ENCODE results near the gene PLD1.

The PLD1 gene

GRCh38 chr3:171604370-171604769 lies 205.9 kb downstream of the PLD1 start:
- TF ChIP-seq GATA3 (IDR thresholded peaks at IDR 0.05; ENCODE audit: low read depth, low read length) = no peak
- no peak for TF ChIP-seq GATA2 (IDR thresholded peaks at IDR 0.05; ENCODE audit: low read depth, low read length)

GRCh38 chr3:171602072-171602471 lies 208.2 kb downstream of the PLD1 start:
- TF ChIP-seq GATA2 (IDR thresholded peaks at IDR 0.05; ENCODE audit: low read depth, low read length) = no peak
- no peak for TF ChIP-seq GATA3 (IDR thresholded peaks at IDR 0.05; ENCODE audit: low read depth, low read length)

GRCh38 chr3:171600030-171600429 lies 210.3 kb downstream of the PLD1 start:
- TF ChIP-seq GATA2 (IDR thresholded peaks at IDR 0.05; ENCODE audit: low read depth, low read length) (no peak), GATA3 (IDR thresholded peaks at IDR 0.05; ENCODE audit: low read depth, low read length) (no peak)

GRCh38 chr3:171598990-171599389 lies 211.3 kb downstream of the PLD1 start:
- TF ChIP-seq GATA3 (IDR thresholded peaks at IDR 0.05; ENCODE audit: low read depth, low read length) (no peak), GATA2 (IDR thresholded peaks at IDR 0.05; ENCODE audit: low read depth, low read length) (no peak)

GRCh38 chr3:171592786-171593185 lies 217.5 kb downstream of the PLD1 start:
- TF ChIP-seq GATA3 (IDR thresholded peaks at IDR 0.05; ENCODE audit: low read depth, low read length) (no peak), GATA2 (IDR thresholded peaks at IDR 0.05; ENCODE audit: low read depth, low read length) (no peak)

- no peak for TF ChIP-seq GATA2 (IDR thresholded peaks at IDR 0.05; ENCODE audit: low read depth, low read length)
- TF ChIP-seq GATA3 (IDR thresholded peaks at IDR 0.05; ENCODE audit: low read depth, low read length) = no peak
These were observed 219.2 kb downstream of the PLD1 start for GRCh38 chr3:171591070-171591469.

GRCh38 chr3:171586274-171586673 lies 224.0 kb downstream of the PLD1 start:
- TF ChIP-seq GATA3 (IDR thresholded peaks at IDR 0.05; ENCODE audit: low read depth, low read length) = no peak
- TF ChIP-seq GATA2 (IDR thresholded peaks at IDR 0.05; ENCODE audit: low read depth, low read length) = peak; percentile 53; the same call in 1 of the 2 replicates

- TF ChIP-seq GATA3 (IDR thresholded peaks at IDR 0.05; ENCODE audit: low read depth, low read length) (no peak), GATA2 (IDR thresholded peaks at IDR 0.05; ENCODE audit: low read depth, low read length) (no peak)
These were observed 225.2 kb downstream of the PLD1 start for GRCh38 chr3:171585039-171585438.

- no peak for TF ChIP-seq GATA2 (IDR thresholded peaks at IDR 0.05; ENCODE audit: low read depth, low read length)
- TF ChIP-seq GATA3 (IDR thresholded peaks at IDR 0.05; ENCODE audit: low read depth, low read length) = no peak
These were observed 226.2 kb downstream of the PLD1 start for GRCh38 chr3:171584100-171584499.

- no peak for TF ChIP-seq GATA2 (IDR thresholded peaks at IDR 0.05; ENCODE audit: low read depth, low read length)
- no peak for TF ChIP-seq GATA3 (IDR thresholded peaks at IDR 0.05; ENCODE audit: low read depth, low read length)
These were observed 235.6 kb downstream of the PLD1 start for GRCh38 chr3:171574556-171575240.

- no peak for TF ChIP-seq GATA3 (IDR thresholded peaks at IDR 0.05; ENCODE audit: low read depth, low read length)
- no peak for TF ChIP-seq GATA2 (IDR thresholded peaks at IDR 0.05; ENCODE audit: low read depth, low read length)
These were observed 240.6 kb downstream of the PLD1 start for GRCh38 chr3:171569571-171570132.

- TF ChIP-seq GATA2 (IDR thresholded peaks at IDR 0.05; ENCODE audit: low read depth, low read length) = no peak
- TF ChIP-seq GATA3 (IDR thresholded peaks at IDR 0.05; ENCODE audit: low read depth, low read length) = no peak
These were observed 241.5 kb downstream of the PLD1 start for GRCh38 chr3:171568766-171569165.

GRCh38 chr3:171566803-171567422 lies 243.4 kb downstream of the PLD1 start:
- TF ChIP-seq GATA3 (IDR thresholded peaks at IDR 0.05; ENCODE audit: low read depth, low read length) (no peak), GATA2 (IDR thresholded peaks at IDR 0.05; ENCODE audit: low read depth, low read length) (no peak)

- TF ChIP-seq GATA2 (IDR thresholded peaks at IDR 0.05; ENCODE audit: low read depth, low read length) (no peak), GATA3 (IDR thresholded peaks at IDR 0.05; ENCODE audit: low read depth, low read length) (no peak)
These were observed 244.7 kb downstream of the PLD1 start for GRCh38 chr3:171565481-171566058.
